IMR-90 (cell line): ENCODE measurements around the gene TGFB3. TPM values are rescaled to one million over a fixed set of nuclear protein-coding genes. Genes with fewer than 3 reads are reported as not detected.

ENCODE experiments used
- ATAC-seq: fragments of 200-7000 bp; cut with Tn5 transposase; 2 replicates; pipeline ENCODE4 v1.9.1; 2020; ENCODE audit warnings: low read depth, mild to moderate bottlenecking, moderate library complexity
- BruUV-seq: library from RNA; stranded (reverse); fragments of 400-500 nt; replicated peaks from 2 replicates; lab custom pipeline; 2021; lab: Mats Ljungman, UMichigan
- CTCF ChIA-PET: fragments of 300-600 bp; formaldehyde crosslinking; extraction: SDS; loops from one replicate; lab custom pipeline; 2021; ENCODE audit warnings: antibody characterized with exemption; lab: Yijun Ruan, JAX
- POLR2A ChIA-PET: fragments of 300-600 bp; sonication (Branson Sonifier 250); formaldehyde crosslinking; loops from one replicate; lab custom pipeline; 2022; ENCODE audit warnings: antibody characterized with exemption; ENCODE audit not compliant: unreplicated experiment; lab: Charles Lee
- DNase-seq: peaks from one replicate; pipeline ENCODE4 v3.0.0; 2013
- H2AFZ ChIP-seq: replicated peaks from 2 replicates; pipeline ENCODE3; 2013; ENCODE audit warnings: low read length, mild to moderate bottlenecking; ENCODE audit not compliant: poor library complexity
- H2AK5ac ChIP-seq: 2 replicates; pipeline ENCODE4 v1.6.1; 2013; ENCODE audit warnings: low read depth, low read length, inconsistent platforms
- H2AK9ac ChIP-seq: replicated peaks from 2 replicates; pipeline ENCODE3; 2013; ENCODE audit warnings: mild to moderate bottlenecking, low read depth, low read length, moderate library complexity; ENCODE audit not compliant: poor library complexity
- H2BK120ac ChIP-seq: 2 replicates; pipeline ENCODE4 v1.6.1; 2013; ENCODE audit warnings: low read depth, low read length, inconsistent platforms
- H2BK15ac ChIP-seq: 3 replicates; pipeline ENCODE4 v1.6.1; 2013; ENCODE audit warnings: low read depth, low read length, inconsistent platforms
- H2BK20ac ChIP-seq: 2 replicates; pipeline ENCODE4 v1.6.1; 2013; ENCODE audit warnings: low read depth, mild to moderate bottlenecking, inconsistent platforms, low read length, moderate library complexity
- H2BK5ac ChIP-seq: 2 replicates; pipeline ENCODE4 v1.6.1; 2013; ENCODE audit warnings: mild to moderate bottlenecking, low read depth, low read length, inconsistent platforms; ENCODE audit not compliant: poor library complexity, severe bottlenecking
- H3K14ac ChIP-seq: replicated peaks from 2 replicates; pipeline ENCODE4 v1.6.1; 2013; ENCODE audit warnings: low read depth, low read length, inconsistent platforms
- H3K18ac ChIP-seq: 2 replicates; pipeline ENCODE4 v1.6.1; 2013; ENCODE audit warnings: low read depth, low read length, control low read depth
- H3K23ac ChIP-seq: 2 replicates; pipeline ENCODE4 v1.6.1; 2013; ENCODE audit warnings: low read depth, low read length, inconsistent platforms
- H3K27ac ChIP-seq: 2 replicates; pipeline ENCODE4 v1.5.1; 2013; ENCODE audit warnings: mild to moderate bottlenecking, control low read depth, low read length; ENCODE audit not compliant: insufficient read depth
- H3K27me3 ChIP-seq: 2 replicates; pipeline ENCODE4 v1.6.1; 2013; ENCODE audit warnings: low read length; ENCODE audit not compliant: control insufficient read depth, insufficient read depth
- H3K36me3 ChIP-seq: 2 replicates; pipeline ENCODE4 v1.6.1; 2013; ENCODE audit warnings: low read length, mixed read lengths; ENCODE audit not compliant: control insufficient read depth, insufficient read depth
- H3K4ac ChIP-seq: 2 replicates; pipeline ENCODE4 v1.6.1; 2013; ENCODE audit warnings: low read depth, low read length, inconsistent platforms
- H3K4me1 ChIP-seq: 2 replicates; pipeline ENCODE4 v1.6.1; 2013; ENCODE audit warnings: low read length, mixed read lengths; ENCODE audit not compliant: control insufficient read depth, insufficient read depth
- H3K4me2 ChIP-seq: 2 replicates; pipeline ENCODE4 v1.6.1; 2013; ENCODE audit warnings: low read depth, mild to moderate bottlenecking, control low read depth, low read length, moderate library complexity
- H3K4me3 ChIP-seq: 2 replicates; pipeline ENCODE4 v1.5.1; 2013; ENCODE audit warnings: low read depth, mild to moderate bottlenecking, control low read depth, low read length, moderate library complexity; ENCODE audit not compliant: insufficient read depth
- H3K56ac ChIP-seq: 2 replicates; pipeline ENCODE4 v1.6.1; 2013; ENCODE audit warnings: low read length, inconsistent platforms; ENCODE audit not compliant: insufficient read depth; ENCODE audit errors: extremely low read depth
- H3K79me1 ChIP-seq, 2 experiments: 2 replicates each; pipeline ENCODE4 v1.6.1; 2013; ENCODE audit warnings: low read length in 2 of 2, inconsistent platforms in 1 of 2, low read depth in 1 of 2
- H3K9ac ChIP-seq: 2 replicates; pipeline ENCODE4 v1.6.1; 2013; ENCODE audit warnings: low read depth, low read length, control low read depth
- H3K9me1 ChIP-seq: 2 replicates; pipeline ENCODE4 v1.6.1; 2013; ENCODE audit warnings: low read length, inconsistent platforms; ENCODE audit not compliant: insufficient read depth
- H3K9me3 ChIP-seq: 2 replicates; pipeline ENCODE4 v1.6.1; 2013; ENCODE audit warnings: low read length; ENCODE audit not compliant: control insufficient read depth, insufficient read depth
- H4K20me1 ChIP-seq: 2 replicates; pipeline ENCODE4 v1.6.1; 2013; ENCODE audit warnings: low read length, inconsistent platforms; ENCODE audit not compliant: insufficient read depth
- H4K5ac ChIP-seq: 2 replicates; pipeline ENCODE4 v1.6.1; 2013; ENCODE audit warnings: mild to moderate bottlenecking, low read depth, low read length, control low read depth
- H4K8ac ChIP-seq, 2 experiments: 2 replicates each; pipeline ENCODE4 v1.6.1; 2013; ENCODE audit warnings: low read depth in 2 of 2, low read length in 2 of 2, control low read depth in 1 of 2, inconsistent platforms in 1 of 2
- H4K91ac ChIP-seq: 2 replicates; pipeline ENCODE4 v1.6.1; 2013; ENCODE audit warnings: low read depth, low read length, inconsistent platforms; ENCODE audit not compliant: insufficient read depth
- ELK1 ChIP-seq: fragments of 150-350 bp; IDR thresholded peaks from 2 replicates; pipeline ENCODE4 v1.6.1; 2016; ENCODE audit warnings: low read depth, mild to moderate bottlenecking, low read length, moderate library complexity, borderline replicate concordance
- MAZ ChIP-seq: IDR thresholded peaks from 2 replicates; pipeline ENCODE4 v1.6.1; 2012; ENCODE audit warnings: low read depth, mild to moderate bottlenecking, low read length, improper control_type of control experiment, moderate library complexity, borderline replicate concordance
- MXI1 ChIP-seq: IDR thresholded peaks from 2 replicates; pipeline ENCODE4 v1.6.1; 2012; ENCODE audit warnings: low read depth, mild to moderate bottlenecking, low read length, moderate library complexity, borderline replicate concordance
- NFE2L2 ChIP-seq: fragments of 150-350 bp; IDR thresholded peaks from 2 replicates; pipeline ENCODE4 v1.6.1; 2016; ENCODE audit warnings: low read depth, mild to moderate bottlenecking, low read length
- WGBS, 2 experiments: methylation state at CpG; one replicate each; pipeline versions ENCODE4 v1.1.5 to v1.1.7; 2013; ENCODE audit warnings: missing lambda C conversion rate in 2 of 2; ENCODE audit not compliant: insufficient read length in 1 of 2; ENCODE audit errors: extremely low coverage in 2 of 2; 5-methylcytosine and 5-hydroxymethylcytosine counted together
- dilution Hi-C: fragments of 300-500 bp; cut with HindIII; formaldehyde crosslinking; loops from one replicate; pipeline ENCODE4 v1.14.3; 2018; ENCODE audit warnings: low sequenced_read_pairs; ENCODE audit not compliant: unreplicated experiment
- in situ Hi-C: fragments of 300-500 bp; cut with MboI; formaldehyde crosslinking; loops from 3 replicates; pipeline ENCODE4 v1.14.3; 2019; ENCODE audit warnings: low sequenced_read_pairs, inconsistent platforms, mixed read lengths
- intact Hi-C: fragments of 100-400 bp; cut with micrococcal nuclease; formaldehyde crosslinking; loops from 2 replicates; pipeline ENCODE4 v1.10.0; 2022
- polyA plus RNA-seq, 3 experiments: library from polyadenylated mRNA; depleted of rRNA; stranded (reverse); fragments of >200 nt; gene quantifications; 2 replicates each; pipeline ENCODE4 v1.2.3, GENCODE V29; 2012; ENCODE audit warnings: low replicate concordance in 1 of 3
- total RNA-seq: library from RNA; depleted of rRNA; stranded (reverse); fragments of >200 nt; gene quantifications from 2 replicates; pipeline ENCODE4 v1.2.3, GENCODE V29; 2012

Gene TGFB3
- total and polyA plus RNA-seq, 2 of the 4 experiments (the other 2 are of a cell fraction) = 2.2 to 4.3 TPM

GRCh38 chr14:75985618-75986438 lies 4.0 kb upstream of the TGFB3 start, which contains the start of gene IFT43:
Gene IFT43, plus strand, starts transcription at chr14:75985763. Its CDS starts 24 bp downstream, at chr14:75985787.
- H3K9me3 ChIP-seq = no peaks in the 10 kb centered on the region
- peak within 1 kb of the TSS; percentile 87 for H3K14ac ChIP-seq
- H3K27me3 ChIP-seq = no peaks in the 10 kb centered on the region
- CTCF ChIA-PET = interaction anchor here (0.6 to 2.2 kb wide), 4 partner anchors 80 to 276 kb away, joined by 3 to 6 read pairs (median 4); no protein-coding TSS in a partner anchor
- peak within 1 kb of the TSS; percentile 62 for H2BK5ac ChIP-seq
- H4K8ac ChIP-seq = peak within 1 kb of the TSS; percentile 67 to 76
- WGBS, 2 experiments = 0% methylated on average over 6 of the region's 52 CpGs; no CpG with 5 or more reads in 1 of the 2 experiments
- H3K4me3 ChIP-seq = peak within 1 kb of the TSS; percentile 56
- peaks cover 13% of the 10 kb centered on the region for H3K36me3 ChIP-seq
- H4K20me1 ChIP-seq = no peaks in the 10 kb centered on the region
- ATAC-seq = peak; percentile 66
- peak within 1 kb of the TSS; percentile 48 for H2AK9ac ChIP-seq
- H3K9me1 ChIP-seq = no peaks in the 10 kb centered on the region
- H4K5ac ChIP-seq = no peak within 1 kb of the TSS
- POLR2A ChIA-PET = no interaction called here
- intact Hi-C loops = no loop called here
- H2AFZ ChIP-seq = peak within 1 kb of the TSS; percentile 96
- dilution Hi-C loops = no loop called here
- TSS peak; percentile 46 for BruUV-seq
- peak within 1 kb of the TSS; percentile 79 for H3K9ac ChIP-seq
- H4K91ac ChIP-seq = no peak within 1 kb of the TSS; the same call in 1 of the 2 replicates
- H2AK5ac ChIP-seq = peak within 1 kb of the TSS; percentile 66; the same call in 1 of the 2 replicates
- peak within 1 kb of the TSS; percentile 55 for H3K27ac ChIP-seq
- in situ Hi-C loops = loop anchor here (10.0 to 25.0 kb wide), 3 partner anchors 191 to 1076 kb away; partner anchors contain the start of gene FLVCR2
- H3K4me2 ChIP-seq = peak within 1 kb of the TSS; percentile 91
- TF ChIP-seq NFE2L2 (no peak), ELK1 (no peak), MAZ (peak; percentile 69), MXI1 (peak; percentile 88; the same call in 1 of the 2 replicates)
- H3K23ac ChIP-seq = peak within 1 kb of the TSS; percentile 46
- peak within 1 kb of the TSS; percentile 32; the same call in 1 of the 2 replicates for H3K56ac ChIP-seq
- peaks cover 2% of the 10 kb centered on the region; the same call in 1 of the 2 replicates for H3K4me1 ChIP-seq
- peak within 1 kb of the TSS; percentile 45; the same call in 1 of the 2 replicates for H2BK120ac ChIP-seq
- H3K79me1 ChIP-seq = peaks cover 7 to 15% of the 10 kb centered on the region in 2 experiments
- H2BK15ac ChIP-seq = no peak within 1 kb of the TSS
- peak; percentile 74 for DNase-seq
- peak within 1 kb of the TSS; percentile 52; the same call in 1 of the 2 replicates for H3K4ac ChIP-seq
- H2BK20ac ChIP-seq = no peak within 1 kb of the TSS
- no peak within 1 kb of the TSS; the same call in 1 of the 2 replicates for H3K18ac ChIP-seq
